Stimulated activated CD8-positive, alpha-beta memory T cell treated with anti-CD3 and anti-CD28 coated beads, Interleukin-12 subunit alpha, Interleukin-12 subunit beta, amount 100 ng/mL, for 1 hour (primary cell): ENCODE results near the gene ELFN2.
"Not testable (repeated sequence)": the region's sequence is repeated elsewhere in the genome, so short reads cannot be mapped to it uniquely, and the experiment has no call there.

ENCODE experiments used
- DNase-seq: peaks from one replicate; pipeline ENCODE4 v3.0.0-alpha.2; 2020; ENCODE audit warnings: low read depth

Gene ELFN2

DNA sequence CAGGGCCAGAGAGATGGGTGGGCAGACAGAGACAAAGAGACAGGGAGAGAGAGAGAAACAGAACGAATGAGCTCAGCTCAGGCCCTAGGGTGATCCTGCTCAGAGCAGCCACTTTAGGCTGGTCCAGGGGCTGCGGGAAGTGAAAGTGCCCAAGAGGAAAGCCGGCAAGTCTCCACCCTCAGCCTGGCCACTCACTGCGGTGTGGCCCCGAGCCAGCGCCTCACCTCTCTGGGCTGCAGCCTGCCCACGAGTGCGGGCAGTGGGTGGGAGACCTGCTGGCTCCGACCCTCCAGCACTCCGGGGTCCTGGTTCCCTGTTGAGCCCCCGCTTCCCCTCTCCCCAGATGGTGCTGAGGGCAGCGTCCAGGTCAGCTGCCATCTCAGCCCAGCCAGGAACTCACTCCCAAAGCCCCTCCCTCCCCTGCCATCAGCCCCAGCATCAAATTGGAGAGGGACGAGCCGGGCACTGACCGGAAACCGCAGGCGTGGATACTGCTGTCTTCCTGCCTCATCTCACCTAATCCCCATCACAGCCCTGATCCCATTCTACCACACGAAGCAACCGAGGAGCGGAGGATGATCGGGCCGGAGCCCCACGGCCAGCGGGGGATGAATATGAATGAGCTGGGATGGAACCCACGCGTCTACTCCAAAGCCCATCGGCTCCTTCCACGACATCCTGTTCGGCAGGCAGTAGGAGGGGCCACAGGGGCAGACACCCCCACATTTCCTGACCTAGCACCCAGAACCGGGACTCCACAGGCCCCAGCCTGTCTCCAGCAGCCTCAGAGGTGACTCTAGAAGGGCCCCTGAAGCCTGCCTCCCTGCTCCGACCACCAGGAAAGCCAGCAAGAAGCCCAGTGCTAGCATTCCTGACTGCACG lies 16.9 kb downstream of the ELFN2 start:
- DNase-seq = no peak

GRCh38 chr22:37409459-37410050 lies 17.7 kb downstream of the ELFN2 start:
- no peak for DNase-seq

DNA sequence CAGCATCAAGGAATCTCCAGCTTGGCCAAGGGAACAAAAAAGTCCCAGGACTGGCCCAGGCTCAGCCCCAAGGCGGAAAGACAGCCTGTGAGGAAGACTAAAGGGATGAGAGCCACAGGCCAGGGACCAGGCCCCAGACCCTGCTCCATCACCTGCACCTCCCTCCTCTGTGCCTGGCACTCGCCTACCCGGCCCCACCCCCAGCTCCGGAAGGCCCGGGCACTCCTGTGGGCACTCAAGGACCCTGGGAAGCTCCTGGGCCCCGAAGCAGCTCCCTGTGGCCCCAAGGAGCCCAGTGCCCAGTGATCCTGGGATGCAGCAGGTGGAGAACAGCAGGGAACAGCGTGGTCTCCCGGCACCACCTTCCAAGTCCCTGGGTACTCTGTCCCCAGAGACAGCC lies 18.2 kb downstream of the ELFN2 start:
- DNase-seq = no peak

- DNase-seq = no peak
These were observed 19.4 kb downstream of the ELFN2 start for GRCh38 chr22:37407856-37408255.

DNA sequence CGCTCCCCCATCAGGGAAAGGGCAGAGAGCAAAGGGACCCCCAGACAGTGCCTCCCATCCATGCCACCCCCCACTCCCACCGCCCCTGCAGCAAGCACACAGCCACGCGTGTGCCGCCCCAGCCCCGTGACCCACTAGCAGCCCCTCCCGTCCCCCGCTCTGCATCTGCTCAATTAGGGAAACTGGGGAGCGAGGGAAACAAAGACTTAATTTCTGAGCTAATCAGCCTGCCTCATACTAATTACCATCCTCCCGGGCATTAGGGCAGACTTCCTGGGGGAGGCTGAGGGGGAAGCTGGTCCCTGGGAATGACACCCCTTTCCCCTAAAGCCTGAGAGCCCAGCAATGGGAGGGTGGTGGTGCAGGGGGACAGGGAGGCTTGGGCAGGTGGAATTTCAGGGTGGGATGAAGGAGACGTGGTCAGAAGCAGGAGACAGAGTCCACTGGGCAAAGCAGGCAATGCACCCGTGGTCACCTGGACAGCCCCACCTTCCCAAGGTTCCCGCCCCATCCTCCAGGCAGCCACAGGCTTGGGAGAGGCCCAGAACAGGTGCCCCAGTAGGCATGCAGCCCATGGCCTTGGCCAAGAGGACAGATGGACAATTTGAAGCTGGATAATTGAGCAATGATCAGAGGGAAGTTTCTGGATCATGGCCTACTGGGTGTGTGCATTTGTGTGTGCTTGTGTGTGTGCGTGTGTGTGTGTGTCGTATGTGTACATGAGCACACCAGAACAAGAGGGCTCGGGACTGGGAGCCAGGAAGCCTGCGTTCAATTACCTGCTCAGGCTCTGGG lies 20.6 kb downstream of the ELFN2 start:
- DNase-seq = no peak

GRCh38 chr22:37404091-37404490 lies 23.2 kb downstream of the ELFN2 start:
- DNase-seq = no peak

- no peak for DNase-seq
These were observed 23.9 kb downstream of the ELFN2 start for GRCh38 chr22:37403267-37403960.

- DNase-seq = no peak
These were observed 25.1 kb downstream of the ELFN2 start for GRCh38 chr22:37402184-37402506.

DNA sequence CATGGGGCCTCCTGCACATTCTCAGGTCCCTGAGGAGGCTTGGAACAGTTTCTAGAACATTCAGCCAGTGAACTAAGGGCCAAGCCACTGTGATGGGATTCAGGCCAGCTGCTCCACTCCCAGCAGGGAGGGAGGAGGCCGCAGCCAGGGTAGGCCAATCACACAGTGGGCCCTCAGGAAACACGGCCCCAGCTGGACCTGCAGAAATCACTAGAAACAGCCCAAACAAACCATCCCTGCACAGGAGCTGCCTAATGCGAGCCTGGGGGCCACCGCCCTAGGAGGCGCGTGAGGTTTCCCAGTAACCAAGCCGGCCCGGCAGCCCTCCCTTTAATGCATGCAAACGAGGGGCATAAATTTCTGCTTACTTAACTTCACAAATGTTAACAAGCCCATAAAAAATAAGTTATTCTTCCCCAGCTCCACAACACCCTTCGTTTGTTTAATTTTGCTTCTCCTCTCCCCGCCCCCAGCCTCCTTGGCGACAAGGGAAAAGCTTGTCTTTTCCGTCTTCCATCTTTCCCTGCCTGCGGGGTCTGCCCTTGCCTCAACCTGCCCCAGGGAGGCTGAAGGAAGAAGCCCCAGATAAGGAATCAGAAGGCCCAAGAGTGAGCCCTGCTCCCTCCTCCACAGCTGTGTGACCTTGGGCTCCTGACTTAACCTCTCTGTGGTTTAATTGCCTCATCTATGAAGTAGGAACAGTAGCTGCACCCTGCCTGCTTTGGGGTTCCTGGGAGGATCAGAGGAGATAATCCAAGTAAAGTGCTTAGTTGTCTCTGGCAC lies 25.7 kb downstream of the ELFN2 start:
- no peak for DNase-seq

DNA sequence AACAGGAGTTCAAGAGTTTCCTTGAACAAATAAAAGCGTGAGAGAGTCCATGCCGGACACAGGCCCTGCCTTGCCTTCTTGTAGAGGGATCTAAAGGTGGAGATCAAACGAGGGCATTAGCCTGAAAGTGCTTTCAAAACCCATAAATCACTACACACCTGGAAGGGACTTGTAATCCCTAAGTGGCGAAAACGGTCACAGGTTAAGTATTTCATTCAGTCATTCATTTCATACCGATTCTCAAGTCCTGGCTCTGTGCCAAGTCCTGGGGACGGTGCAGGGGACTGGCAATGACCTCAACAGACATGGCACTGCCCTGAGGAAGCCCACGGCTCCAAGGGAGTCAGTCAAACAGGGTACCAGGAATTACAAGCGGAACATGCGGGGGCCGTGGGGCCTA lies 26.6 kb downstream of the ELFN2 start:
- no peak for DNase-seq

DNA sequence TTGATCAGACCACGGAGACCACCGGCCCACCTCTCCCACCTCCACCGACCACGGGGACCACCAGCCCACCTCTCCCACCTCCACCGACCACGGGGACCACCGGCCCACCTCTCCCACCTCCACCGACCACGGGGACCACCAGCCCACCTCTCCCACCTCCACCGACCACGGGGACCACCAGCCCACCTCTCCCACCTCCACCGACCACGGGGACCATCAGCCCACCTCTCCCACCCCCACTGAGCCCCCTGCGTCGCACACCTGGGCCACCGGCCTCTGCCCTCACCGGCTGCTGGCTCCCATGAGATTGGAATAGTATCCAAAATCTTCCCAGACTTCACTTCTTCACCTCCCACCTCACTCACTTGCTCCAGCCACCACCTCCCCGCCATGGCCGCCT lies 27.8 kb downstream of the ELFN2 start:
- DNase-seq = not testable (repeated sequence)

DNA sequence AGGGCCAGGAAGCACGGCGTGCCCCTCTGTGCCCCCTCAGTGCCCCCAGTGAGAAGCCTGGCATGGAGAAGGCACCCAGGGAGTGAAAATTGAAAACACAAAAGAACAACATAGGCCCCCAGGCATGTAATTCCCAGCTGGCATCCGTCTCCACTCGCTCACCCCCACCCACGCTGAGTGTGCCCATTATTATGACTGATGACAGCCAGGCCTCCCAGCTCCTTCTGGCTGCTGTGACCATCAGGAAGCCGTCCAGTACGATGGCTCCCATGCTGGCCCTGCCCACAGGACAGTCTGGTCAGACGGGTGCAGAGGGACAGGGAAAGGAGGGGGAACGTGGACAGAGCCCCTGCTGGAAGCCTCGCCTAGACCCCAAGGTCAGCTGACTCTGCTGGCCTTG lies 30.1 kb downstream of the ELFN2 start:
- DNase-seq = no peak

DNA sequence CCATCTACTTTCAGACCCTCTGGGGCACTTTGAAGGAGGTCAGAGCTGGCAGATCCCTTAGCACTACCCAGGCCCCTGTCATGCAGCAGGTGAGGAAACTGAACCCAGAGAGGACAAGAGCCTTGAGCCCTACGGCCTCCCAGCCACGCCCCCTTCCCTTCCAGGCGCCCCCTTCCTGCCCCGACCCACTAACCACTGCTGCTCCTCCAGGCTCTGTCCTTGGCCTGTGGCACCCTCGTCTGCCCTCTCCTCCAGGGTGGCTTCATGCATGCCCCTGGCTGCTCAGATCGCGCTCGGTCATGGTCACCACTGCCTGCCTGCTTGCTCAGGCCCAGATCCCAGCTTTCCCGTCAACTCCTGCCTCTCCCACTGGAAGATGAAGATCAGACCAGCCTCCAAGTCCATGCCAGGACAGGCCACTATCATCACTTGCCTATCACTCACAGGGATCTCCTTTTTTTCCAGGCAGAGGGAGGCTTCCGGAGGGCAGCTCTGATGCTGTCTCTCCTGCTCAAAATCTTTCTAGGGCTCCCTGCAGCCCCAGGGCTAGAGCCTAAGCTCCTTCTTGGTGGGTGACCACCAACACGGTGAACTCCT lies 30.7 kb downstream of the ELFN2 start:
- DNase-seq = no peak

- no peak for DNase-seq
These were observed 32.9 kb downstream of the ELFN2 start for GRCh38 chr22:37394341-37394740.

GRCh38 chr22:37393746-37394145 lies 33.5 kb downstream of the ELFN2 start:
- no peak for DNase-seq

DNA sequence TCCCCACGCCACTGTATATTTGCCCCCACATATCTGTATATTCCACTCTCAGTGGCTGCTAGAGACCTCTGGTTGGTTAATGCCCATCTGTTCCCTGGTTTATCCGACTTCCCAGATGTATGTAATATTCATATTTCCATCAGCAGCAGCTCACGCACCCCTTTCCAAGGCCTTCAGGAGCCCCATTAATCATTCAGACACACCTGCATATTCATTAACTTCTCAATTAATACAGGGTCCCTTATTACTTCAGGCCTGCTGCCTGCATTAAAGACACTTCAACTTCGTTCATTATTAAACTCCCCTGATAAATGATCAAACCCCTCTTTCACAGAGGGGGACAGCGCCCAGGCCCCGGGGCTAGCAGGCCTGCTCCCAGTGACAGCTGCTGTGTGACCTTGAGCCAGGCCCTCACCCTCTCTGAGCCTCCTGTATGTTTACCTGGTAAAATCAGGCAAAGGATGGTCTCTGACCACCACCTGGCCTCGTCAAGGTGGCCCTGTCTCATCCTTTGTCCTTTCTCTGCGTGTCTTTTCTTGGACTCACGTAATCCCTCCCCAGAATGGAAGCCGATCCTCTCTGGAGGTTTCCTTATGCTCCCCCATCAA lies 34.5 kb downstream of the ELFN2 start:
- no peak for DNase-seq

DNA sequence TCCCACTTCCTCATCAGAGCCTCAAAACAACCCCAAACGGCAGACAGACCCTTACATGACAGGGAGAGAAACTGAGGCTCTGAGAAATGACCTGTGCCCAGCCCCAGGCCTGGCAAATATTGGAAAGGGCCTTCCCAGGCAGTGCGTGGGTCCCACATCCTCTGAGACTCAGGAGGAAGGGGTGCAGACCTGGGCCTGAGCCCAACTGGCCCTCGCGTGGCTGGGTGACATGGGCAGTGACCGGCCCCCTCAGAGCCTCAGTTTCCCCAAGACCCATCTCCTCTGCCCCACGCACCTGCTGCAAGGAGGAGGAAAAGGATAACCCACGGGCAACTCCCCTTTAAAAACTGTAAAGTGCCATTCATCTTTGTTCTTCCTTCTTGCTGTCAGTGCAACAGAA lies 35.6 kb downstream of the ELFN2 start:
- no peak for DNase-seq

GRCh38 chr22:37390075-37390474 lies 37.2 kb downstream of the ELFN2 start:
- no peak for DNase-seq

DNA sequence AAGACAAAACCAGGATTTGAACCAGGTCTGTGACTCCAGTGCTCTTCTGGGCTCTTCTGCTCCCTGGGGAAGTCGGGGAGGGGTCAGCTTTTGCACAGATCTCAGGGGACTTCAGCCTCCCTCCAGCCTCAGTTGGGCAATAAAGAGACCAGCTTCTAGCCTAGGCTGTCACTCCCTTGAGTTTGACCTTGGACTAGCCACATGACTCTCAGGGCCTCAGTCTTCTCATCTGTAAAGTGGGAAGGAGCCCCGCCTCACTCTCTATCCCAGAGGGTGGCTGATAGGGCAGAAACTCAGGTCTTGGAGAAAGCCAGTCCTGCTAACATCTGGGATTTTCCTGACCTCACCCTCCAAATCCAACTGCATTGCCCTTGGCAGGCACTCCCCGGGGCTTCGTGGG lies 38.7 kb downstream of the ELFN2 start:
- DNase-seq = no peak

GRCh38 chr22:37387793-37388192 lies 39.5 kb downstream of the ELFN2 start:
- DNase-seq = no peak

DNA sequence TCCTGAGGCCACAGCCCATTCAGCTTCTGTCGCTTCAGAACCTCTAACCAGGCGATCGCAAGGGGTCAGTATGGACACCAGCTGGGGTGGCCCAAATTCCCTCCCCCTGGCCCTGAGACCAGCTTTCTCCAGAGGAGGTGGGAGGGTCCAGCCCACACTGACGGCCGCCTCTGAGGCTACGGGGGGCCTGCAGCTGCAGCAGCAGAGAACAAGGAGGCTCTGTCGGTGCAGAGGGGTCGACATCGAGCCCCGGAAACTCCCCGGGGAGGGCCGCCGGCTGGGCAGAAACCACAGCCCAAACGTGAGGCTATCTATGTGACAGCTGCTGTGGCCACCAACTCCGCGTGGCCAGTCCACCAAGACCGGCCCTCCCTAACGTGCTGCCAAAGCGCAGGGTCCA lies 40.8 kb downstream of the ELFN2 start:
- DNase-seq = no peak
